ENCODE data around the gene CDK11B. TPM values are rescaled to one million over a fixed set of nuclear protein-coding genes. Genes with fewer than 3 reads are reported as not detected.
A peak's percentile ranks its signal among the peaks of the same experiment; 100 is the strongest.

CDK11B gene
- total and polyA plus RNA-seq, 2 experiments from 2014 or later: 22.4 to 76.7 TPM

GRCh38 chr1:1614204-1614953 lies 44.4 kb downstream of the CDK11B start:
- Histone ChIP-seq H3K79me2 (replicated peaks; ENCODE audit: insufficient read depth) (peaks cover 16% of the 10 kb centered on the region; the same call in 1 of the 2 replicates), H3K36me3 (ENCODE audit: insufficient read depth) (no peaks in the 10 kb centered on the region), H3K27me3 (ENCODE audit: insufficient read depth) (no peaks in the 10 kb centered on the region), H3K4me1 (ENCODE audit: insufficient read depth) (peaks cover 6% of the 10 kb centered on the region; the same call in 1 of the 2 replicates), H3K4me2 (peak overlapping the region; percentile 90), H3F3A (replicated peaks; ENCODE audit: low read depth) (peaks cover 11% of the 10 kb centered on the region; the same call in 1 of the 2 replicates), H3K27ac (ENCODE audit: low read depth) (peak overlapping the region; percentile 72; the same call in 1 of the 2 replicates), H3K4me3 (peak overlapping the region; percentile 96), H4K20me1 (replicated peaks; ENCODE audit: insufficient read depth) (peaks cover 11% of the 10 kb centered on the region), H2AFZ (0 out of 2 replicates have a peak overlapping the region, but pooled peaks have one; percentile 77), H3K9me2 (ENCODE audit: insufficient read depth) (no peaks in the 10 kb centered on the region)
- TF ChIP-seq EZH2phosphoT487 (IDR thresholded peaks at IDR 0.05; ENCODE audit: unreplicated experiment) (no peak), JUNB (IDR thresholded peaks at IDR 0.05; ENCODE audit: unreplicated experiment) (no peak), EZH2 (IDR thresholded peaks at IDR 0.05; ENCODE audit: low read depth, unreplicated experiment) (no peak), NANOG (IDR thresholded peaks at IDR 0.05; ENCODE audit: borderline replicate concordance) (no peak)
- TF ChIP-seq, protein P1, sequence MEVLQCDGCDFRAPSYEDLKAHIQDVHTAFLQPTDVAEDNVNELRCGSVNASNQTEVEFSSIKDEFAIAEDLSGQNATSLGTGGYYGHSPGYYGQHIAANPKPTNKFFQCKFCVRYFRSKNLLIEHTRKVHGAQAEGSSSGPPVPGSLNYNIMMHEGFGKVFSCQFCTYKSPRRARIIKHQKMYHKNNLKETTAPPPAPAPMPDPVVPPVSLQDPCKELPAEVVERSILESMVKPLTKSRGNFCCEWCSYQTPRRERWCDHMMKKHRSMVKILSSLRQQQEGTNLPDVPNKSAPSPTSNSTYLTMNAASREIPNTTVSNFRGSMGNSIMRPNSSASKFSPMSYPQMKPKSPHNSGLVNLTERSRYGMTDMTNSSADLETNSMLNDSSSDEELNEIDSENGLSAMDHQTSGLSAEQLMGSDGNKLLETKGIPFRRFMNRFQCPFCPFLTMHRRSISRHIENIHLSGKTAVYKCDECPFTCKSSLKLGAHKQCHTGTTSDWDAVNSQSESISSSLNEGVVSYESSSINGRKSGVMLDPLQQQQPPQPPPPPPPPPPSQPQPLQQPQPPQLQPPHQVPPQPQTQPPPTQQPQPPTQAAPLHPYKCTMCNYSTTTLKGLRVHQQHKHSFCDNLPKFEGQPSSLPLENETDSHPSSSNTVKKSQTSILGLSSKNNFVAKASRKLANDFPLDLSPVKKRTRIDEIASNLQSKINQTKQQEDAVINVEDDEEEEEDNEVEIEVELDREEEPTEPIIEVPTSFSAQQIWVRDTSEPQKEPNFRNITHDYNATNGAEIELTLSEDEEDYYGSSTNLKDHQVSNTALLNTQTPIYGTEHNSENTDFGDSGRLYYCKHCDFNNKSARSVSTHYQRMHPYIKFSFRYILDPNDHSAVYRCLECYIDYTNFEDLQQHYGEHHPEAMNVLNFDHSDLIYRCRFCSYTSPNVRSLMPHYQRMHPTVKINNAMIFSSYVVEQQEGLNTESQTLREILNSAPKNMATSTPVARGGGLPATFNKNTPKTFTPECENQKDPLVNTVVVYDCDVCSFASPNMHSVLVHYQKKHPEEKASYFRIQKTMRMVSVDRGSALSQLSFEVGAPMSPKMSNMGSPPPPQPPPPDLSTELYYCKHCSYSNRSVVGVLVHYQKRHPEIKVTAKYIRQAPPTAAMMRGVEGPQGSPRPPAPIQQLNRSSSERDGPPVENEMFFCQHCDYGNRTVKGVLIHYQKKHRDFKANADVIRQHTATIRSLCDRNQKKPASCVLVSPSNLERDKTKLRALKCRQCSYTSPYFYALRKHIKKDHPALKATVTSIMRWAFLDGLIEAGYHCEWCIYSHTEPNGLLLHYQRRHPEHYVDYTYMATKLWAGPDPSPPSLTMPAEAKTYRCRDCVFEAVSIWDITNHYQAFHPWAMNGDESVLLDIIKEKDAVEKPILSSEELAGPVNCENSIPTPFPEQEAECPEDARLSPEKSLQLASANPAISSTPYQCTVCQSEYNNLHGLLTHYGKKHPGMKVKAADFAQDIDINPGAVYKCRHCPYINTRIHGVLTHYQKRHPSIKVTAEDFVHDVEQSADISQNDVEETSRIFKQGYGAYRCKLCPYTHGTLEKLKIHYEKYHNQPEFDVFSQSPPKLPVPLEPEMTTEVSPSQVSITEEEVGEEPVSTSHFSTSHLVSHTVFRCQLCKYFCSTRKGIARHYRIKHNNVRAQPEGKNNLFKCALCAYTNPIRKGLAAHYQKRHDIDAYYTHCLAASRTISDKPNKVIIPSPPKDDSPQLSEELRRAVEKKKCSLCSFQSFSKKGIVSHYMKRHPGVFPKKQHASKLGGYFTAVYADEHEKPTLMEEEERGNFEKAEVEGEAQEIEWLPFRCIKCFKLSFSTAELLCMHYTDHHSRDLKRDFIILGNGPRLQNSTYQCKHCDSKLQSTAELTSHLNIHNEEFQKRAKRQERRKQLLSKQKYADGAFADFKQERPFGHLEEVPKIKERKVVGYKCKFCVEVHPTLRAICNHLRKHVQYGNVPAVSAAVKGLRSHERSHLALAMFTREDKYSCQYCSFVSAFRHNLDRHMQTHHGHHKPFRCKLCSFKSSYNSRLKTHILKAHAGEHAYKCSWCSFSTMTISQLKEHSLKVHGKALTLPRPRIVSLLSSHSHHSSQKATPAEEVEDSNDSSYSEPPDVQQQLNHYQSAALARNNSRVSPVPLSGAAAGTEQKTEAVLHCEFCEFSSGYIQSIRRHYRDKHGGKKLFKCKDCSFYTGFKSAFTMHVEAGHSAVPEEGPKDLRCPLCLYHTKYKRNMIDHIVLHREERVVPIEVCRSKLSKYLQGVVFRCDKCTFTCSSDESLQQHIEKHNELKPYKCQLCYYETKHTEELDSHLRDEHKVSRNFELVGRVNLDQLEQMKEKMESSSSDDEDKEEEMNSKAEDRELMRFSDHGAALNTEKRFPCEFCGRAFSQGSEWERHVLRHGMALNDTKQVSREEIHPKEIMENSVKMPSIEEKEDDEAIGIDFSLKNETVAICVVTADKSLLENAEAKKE (CRISPR knock-in tag; IDR thresholded peaks at IDR 0.05): no peak
- Mint-ChIP-seq H3K27me3 (ENCODE audit: insufficient read depth, low read depth, poor library complexity) (peaks cover 14% of the 10 kb centered on the region), H3K36me3 (ENCODE audit: low read depth) (peaks cover 2% of the 10 kb centered on the region; the same call in 2 of the 3 replicates), H3K4me3 (peak overlapping the region; percentile 95), H3K27ac (peak overlapping the region; percentile 91), H3K9me3 (no peaks in the 10 kb centered on the region), H3K4me1 (peaks cover 19% of the 10 kb centered on the region)
- DNase-seq (ENCODE audit: low spot score): no peak
- ATAC-seq: no peak
